Stimulated activated CD4-positive, alpha-beta T cell treated with anti-CD3 and anti-CD28 coated beads, Interleukin-15, amount 100 ng/mL, for 48 hours (primary cell): Measurements from ENCODE around the gene ASTN1.
A peak's percentile ranks its signal among the peaks of the same experiment; 100 is the strongest.

Experiments used
- DNase-seq, 2 donors: peaks; one replicate each; pipeline ENCODE4 v3.0.0-alpha.2; 2020; ENCODE audit warnings: low read depth in 2 of 2

Gene ASTN1

DNA sequence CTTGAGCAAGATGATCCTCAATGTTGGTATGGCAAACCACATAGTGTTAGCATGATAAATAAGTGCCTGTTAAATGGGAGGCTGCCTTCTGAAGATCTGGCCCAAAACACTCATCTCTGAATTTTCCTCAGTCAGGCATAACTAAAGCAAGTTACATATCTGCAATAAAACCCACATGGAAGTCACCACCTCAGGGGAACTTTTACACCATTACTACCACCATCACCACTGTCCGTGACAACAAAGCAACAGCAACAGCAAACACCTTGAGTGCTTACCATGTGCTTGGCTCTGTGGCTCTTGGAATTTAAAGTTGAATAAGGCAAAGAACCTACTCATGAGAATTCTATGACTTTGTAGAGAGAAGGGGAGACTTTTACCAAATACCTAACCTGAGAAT, 233.0 kb downstream of the ASTN1 start:
- DNase-seq, result no peak

DNA sequence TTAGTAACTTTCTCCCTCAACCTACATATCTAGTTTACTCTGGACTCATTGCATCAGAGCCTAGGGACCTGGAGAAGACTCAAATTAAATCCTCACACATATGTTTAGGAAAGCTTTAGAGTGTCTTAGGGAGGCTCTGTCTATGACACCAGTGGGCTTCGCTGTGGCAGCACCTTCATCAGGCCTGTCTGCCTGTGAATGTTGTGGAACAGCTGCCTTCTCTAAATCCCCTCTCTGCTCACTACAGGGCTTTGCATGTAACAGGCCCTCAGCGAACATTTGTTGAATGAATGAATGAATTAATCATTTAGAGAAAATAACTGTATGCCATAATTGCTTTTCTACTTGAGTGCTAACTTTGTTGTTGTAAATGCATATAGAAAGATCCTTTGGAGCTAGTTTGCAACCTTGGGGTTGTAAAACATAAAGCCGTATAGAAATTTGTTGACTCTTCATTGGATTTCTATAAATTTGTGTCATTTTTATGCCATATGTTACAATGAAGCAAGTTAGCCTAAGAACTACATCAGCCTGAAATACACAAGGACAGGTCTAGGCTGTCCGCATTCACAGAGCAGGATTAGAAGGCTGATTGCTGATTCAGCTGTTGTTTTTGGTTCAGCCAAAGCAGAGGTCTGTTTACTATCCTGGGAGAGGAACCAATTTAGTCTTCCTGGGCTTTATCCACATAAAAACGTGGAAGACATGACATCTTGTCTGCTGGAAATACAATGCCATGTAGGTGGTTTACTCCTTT, 238.0 kb downstream of the ASTN1 start:
- no peak for DNase-seq

DNA sequence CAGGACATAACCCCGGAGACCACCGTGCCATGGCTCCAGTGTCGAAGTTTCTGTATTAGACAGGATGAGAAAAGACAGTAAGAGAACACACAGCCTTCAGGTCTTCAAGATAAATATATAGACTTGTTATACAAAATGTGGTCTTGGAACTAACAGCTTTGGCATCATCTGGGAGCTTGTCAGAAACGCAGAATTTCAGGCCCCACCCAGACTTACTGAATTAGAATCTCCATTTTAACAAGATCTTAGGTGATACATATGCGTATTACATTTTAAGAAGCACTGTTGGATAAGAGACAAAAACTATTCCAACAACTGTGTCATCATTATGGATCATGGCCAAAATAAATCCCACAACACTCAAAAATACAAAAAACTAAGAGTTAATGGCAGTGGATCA, 239.3 kb downstream of the ASTN1 start:
- no peak for DNase-seq

DNA sequence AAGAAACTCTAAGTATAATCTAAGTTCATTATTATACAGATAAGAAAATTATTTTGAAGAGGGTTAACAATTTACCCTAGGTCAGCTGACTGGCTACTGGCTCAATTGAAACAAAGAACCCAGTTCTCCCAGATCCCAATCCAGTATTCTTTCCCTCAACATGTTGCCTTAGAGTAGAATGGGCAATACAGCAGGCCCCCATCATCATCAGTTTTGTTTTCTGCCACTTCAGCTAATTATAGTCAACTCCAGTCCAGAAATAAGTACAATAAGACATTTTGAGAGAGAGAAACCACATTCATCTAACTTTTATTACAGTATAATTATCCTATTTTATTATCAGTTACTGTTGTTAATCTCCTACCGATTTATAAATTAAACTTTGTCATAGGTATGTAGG, 241.2 kb downstream of the ASTN1 start:
- no peak for DNase-seq

DNA sequence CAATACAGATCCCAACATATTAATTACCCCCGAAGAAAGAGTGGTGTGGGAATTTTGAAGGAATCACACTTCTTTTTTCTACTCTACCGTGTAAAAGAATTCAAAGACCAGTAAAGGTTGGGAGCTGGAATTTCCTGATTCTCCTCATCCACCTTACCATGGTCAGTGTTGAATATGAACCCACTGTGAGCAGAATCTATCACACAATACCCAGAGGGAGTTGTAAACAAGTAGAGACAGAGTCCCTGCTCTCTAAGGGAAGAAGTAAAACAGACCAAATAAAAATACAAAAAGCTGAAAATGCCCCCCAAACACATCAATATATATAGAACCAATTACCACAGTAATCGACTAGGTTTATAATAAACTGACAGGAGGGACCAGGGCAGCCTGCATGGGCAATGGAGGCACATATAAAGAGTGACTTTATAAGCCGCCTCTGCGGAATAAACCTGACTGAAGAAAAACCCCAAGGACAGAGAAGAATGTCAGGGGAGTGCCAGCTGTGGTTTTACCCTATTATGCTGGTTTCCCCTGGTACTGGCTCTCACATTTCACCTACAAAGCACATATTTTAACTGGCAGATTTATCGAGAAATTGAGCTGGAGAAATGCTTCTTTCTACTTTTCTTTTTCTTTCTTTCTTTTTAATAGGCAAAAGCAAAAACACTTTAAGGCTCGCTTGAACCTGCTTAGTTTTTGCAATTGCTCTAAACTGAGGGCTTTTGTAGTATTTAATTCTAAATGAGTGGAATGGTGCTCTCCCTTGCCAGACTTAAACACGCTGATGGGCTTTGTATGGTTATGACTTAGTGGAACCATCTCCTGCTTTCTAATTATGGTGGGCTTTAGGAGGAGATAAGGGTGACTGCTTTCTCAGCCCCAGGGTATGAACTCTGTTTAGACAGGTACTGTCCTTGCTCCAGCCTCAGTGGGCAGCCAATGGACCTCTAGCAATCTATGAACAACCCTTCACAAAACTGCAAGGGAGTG, 244.8 kb downstream of the ASTN1 start:
- no peak for DNase-seq

DNA sequence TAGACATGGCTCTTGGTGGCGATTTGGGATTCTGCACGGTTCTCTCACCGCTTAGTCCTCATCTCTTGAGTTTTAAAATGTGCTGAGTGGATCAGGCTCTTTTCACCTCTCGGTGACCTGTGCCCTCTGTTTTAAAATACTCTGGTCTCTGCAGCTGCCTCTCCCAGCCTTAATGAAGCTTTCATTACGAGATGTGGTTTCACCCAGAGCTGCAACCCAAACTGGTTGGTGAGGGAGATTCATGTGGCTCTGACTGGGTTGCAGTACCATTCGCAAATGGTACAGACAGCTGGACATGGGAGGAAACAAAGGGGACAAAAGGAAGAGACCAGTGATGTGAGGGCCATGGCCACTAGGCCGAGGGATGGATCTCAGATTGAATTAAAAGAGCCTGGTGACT, 258.9 kb downstream of the ASTN1 start:
- no peak for DNase-seq

DNA sequence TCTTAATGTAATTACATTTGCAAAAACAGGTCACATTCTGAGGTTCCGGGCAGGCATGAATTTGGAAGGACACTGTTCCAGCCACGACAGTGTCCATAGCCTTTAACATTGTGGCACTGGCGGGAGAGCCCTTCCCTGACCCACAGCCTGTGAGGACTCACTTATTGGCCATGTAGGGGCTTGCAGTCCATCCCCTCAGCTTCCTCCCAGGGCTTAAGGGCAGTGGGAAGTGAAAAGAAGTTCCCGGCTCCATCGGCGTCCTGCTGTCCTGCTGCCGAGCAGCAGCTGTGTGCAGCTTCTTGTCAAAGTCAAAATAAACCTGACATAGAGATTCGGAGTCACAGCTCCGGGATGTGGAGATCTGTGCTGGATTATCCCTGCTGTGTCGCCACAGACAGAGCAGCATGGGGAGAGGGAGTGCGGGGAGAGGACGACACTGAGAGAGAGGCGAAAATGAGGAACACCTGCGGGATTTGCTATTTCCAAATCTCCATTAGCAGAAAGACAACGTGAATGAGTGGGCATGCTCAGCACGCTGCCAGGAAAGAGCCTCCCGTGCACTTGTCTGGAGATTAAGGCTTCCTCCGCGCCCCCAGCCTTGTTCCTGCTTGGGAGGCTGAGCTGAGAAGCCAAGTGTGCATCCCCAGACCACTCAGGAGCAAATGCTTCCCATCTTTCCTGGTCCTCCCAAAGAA, 260.3 kb downstream of the ASTN1 start:
- DNase-seq, result no peak

DNA sequence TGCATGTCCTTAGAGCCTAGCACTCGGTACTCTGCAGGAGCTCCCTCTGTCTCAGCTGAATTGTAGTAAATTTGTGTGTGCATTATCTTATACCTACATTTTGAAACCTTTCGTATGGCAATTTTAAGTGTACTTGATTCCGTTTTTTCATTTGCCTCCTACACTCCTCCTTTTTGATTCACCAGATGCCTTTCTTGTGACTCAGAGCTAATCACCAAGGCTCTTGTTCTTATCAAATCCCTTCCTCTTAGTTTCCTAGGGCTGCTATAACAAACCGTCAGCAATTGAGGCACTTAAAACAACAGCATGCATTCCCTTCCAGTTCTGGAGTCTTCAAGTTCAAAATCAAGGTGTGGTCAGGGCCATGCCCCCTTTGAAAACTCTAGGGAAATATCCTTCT, 261.0 kb downstream of the ASTN1 start:
- no peak for DNase-seq

DNA sequence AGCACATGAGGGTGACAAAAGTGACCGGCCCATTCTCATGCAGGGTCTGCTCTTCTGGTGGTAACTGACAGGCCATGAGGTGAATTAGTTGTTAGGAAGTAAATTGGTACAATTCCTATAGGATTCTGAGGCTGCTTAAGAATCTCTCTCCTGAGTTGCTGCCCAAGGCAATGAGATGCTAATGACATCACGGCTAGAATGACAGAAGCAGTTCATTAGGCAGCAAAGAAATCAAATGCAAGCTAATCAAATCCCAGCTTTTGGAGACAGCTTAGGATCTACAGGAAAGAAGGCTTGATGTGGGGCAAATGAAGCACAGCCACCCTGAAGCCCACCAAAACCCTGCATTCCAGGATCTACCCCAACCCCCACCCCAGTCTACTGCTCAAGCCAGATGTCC, 265.2 kb downstream of the ASTN1 start:
- no peak for DNase-seq

DNA sequence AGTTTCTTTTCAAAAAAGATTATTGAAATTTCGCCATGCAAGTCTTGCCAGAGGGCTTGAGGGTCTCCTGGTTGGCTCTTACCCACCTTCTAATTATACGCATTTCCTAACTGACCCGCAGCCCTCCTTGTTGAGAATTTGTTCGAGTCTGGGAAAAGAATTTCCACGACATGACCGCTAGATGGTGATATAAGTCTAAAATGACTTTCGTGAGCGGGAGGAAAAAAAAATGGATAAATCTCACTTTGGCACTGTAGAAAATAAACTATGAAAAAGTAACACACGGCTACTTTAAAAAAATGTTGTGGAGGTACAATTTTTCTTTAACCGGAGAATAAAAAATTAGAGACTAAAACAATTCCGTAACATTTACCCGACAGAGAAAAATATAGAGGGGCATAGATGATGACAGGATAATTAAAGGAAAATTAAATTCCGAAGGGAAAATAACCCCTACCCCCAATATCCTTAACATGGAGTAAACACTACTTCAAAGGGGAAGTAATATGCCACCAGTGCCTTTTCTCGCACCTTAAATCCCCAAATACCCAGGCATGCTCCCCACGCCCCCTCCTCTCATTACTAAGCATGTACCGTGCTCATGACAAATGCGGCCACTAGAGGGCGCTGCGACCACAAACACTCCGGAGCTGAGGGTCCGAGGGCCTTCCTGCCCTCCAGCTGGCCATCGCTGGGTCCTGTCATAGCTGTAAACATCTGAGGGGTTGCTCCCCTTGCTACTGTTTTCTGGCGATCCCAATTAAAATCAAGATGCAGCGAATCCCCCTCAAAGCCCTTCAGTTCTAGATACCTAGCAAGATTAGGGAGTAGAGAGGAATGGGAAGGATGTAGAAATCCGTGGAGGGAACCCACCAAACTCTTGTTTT, 266.9 kb downstream of the ASTN1 start:
- DNase-seq, result peak; percentile 6 to 9

DNA sequence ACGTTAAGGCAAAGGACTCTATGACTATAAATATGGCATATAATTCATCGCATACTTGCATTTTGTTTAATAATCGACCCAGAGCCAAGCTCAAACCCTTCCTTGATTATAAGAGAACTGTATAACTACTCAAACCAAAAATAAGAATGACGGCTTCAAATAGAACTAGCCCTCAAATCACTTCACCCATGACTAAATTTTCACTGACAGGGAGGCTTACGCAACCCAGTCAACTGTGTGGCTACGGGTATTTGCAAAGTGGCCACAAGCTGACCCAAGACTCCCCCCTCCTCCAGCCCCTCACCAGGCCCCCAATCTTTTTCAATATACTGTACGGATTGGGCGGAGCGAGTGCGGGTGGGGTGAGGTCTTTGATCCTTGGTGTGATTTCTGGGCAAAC, 268.3 kb downstream of the ASTN1 start:
- DNase-seq, result no peak

DNA sequence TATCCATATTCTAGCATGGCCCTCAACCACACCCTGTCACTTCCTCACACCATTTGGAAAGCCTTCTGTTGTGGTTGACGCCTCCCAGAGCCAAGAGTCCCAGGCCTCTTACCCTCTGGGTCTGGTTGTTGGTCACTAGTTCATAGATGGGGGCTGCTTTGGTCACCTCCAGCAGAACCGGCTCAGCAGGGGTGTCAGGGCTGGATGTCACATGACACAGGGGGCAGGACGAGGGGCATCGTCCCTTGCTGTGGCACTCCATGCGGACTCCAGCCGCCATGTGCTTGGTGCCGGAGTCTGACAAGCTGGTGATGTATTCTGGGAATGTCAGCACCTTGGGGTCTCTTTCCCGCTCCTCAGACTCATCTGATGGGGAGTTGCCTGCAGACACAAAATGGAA, 270.1 kb downstream of the ASTN1 start:
- no peak for DNase-seq

DNA sequence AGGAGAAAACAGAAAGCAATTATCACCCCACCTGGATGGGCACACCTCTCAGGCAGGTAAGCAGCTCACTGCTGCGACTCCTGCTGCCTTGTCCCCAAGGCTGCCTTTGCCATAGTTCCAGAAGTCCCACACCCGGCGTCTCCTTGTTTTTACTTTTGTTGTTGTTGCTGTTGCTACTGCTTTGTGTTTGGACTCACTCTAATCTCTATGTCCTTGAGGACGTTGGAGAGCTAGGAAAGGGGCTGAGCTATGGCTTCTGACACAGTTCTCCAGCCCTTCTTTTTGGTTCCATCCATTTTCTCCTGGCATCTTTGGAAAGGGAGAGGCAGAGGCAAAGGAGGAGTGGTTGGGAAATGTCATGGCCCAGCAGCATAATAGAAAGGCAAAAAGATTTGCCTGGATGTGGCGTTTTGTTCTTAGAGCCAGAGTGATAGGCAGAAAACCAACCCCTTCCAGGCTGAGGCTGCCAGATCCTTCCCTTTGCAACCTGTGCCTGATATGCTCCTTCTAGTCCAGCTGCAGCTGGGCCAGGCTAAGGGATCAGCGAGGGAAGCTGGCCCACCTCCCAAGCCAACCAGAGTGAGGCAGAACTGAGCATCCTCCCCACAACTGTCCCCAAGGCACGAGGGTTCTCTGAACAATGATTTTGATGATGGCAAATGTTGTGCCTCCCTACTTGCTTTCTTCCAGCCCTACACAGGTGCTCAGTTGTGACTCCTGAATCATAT, 270.7 kb downstream of the ASTN1 start:
- DNase-seq, result no peak

DNA sequence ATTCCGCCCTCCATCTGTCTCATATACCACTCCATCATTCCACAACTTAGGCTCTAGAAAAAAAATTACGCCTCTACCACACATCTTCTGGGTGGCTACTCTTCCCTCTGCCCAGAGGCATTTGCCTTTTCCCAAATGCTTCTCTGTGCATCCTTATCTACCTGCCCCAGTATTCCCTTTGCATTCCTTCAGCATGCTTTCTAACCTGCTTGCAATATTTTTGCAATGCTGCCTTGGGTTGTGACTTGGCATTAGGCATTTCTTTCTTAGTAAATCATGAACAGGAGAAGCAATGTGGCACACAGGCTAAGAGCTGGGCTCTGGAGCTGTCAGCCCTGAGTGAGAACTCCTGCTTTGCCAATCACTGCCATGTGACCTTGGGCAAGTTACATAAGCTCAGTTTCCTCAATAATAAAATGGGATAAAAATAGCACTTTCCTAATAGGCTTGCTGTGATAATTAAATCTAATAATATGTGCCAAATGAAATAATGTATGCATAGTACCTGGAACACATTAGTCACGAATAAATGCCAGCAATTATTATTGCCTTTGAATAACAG, 276.0 kb downstream of the ASTN1 start:
- DNase-seq, result no peak

DNA sequence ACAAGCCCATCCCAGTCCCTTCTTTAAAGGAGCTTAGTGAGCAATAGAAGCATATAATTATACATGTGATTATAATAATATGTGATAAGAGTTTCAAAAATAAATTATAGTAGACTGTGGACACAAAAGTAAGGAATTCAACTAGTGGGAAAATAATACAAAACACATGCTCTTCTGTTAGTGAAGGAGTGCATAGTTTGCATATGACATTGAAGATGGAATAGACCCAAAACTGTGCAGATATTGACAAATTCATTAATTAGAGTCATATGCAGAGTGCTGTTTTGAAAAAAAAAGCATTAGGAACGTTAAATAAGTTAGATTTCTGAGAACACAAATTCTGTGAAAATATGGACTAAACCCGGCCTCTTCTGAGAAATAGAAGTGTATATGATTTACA, 278.8 kb downstream of the ASTN1 start:
- no peak for DNase-seq

DNA sequence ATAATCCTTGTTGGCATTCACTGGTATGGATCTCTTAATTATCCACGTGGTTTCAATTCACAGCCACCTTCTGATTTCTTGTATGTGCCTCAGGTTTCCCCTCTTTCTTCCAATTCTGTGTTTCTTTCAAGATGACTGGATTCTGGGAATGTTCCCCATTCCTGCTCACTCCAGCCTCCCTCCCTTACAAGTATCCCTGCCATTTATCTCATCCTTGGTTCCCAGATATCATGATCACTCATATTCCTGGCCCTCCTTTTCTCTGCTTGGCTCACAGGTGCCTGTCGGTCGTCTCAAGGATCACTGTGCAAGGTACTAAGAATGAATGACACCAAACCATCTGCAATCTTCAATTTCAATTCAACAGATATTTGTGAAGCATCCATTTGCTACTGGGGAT, 279.2 kb downstream of the ASTN1 start:
- no peak for DNase-seq

DNA sequence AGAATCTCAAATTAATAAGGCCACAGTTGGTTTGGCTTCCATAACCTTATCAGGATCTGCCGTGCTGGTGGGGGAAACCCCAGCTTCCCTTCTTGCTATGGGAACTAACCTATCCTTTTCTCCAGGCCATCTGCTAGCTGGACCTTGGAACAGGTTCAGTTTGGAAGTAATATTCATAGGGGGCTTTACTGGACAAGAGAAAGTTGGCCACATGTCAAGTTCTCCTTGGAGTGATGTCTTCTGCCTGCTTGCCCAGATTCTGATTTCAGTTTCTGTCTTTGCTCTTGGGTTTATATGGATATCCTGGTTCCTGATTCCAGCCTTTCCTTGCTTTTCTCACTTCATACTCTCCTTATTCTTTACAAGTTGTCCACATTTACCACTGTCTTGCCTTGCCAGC, 279.6 kb downstream of the ASTN1 start:
- DNase-seq, result no peak

DNA sequence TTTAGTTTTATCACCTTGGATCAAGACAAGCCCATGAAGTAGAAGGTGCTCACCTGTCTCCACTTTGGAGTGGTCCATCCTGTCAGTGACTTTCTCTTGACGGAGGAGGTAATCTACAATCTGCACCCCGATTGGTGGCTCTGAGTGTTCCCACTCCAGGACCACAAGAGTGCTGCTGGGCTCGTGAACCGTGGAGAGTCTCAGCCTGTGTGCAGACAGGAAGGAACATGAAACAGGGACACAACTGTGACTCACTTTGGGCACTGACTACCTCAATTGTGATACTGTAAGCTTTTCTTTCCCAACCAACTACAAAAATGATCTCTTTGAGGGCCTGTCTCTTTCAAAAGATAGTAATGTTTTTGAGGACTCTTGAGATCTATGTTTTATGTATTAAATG, 280.2 kb downstream of the ASTN1 start:
- DNase-seq, result no peak

DNA sequence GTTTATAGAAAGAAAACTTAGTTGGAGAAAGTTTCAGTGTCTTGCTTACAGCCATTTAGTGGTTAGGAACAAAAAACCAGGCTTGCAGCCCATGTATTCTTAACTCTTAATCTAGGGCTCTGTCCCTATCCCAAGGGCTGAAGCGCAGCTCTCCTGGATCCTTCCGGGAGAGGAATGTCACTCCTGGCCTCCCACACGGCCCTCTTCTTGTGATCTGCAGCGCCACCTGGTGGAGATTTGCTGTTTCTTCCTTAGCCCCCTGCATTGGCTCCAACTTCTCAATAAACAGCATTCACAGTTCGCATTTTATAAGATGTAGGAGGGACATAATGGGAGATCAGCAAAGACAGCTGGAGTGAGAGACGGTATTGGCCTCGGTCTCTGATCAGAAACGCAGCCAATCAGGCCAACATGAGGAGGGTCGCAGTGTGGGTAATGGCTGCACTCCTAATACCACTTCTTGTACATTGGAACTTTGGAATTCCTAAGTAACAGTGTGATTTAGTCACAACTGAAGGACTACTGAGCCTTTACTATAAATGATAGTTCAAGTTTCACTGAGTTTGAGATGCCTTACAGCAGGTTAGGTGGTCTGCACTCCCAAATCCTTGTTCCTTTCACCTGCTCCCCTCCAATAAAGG, 283.4 kb downstream of the ASTN1 start:
- peak in 1 of 2 donors; percentile 33 for DNase-seq
